IPS-20b (cell line): ENCODE results near the gene PRKCA.
"Not testable (repeated sequence)": the region's sequence is repeated elsewhere in the genome, so short reads cannot be mapped to it uniquely, and the experiment has no call there.

Experiments
- H3K27ac ChIP-seq: one replicate; pipeline ENCODE4 v1.5.1; 2013; ENCODE audit warnings: low read length
- H3K27me3 ChIP-seq: 2 replicates; pipeline ENCODE4 v1.6.1; 2013; ENCODE audit warnings: mild to moderate bottlenecking, low read length, inconsistent platforms; ENCODE audit not compliant: insufficient read depth
- H3K36me3 ChIP-seq: 2 replicates; pipeline ENCODE4 v1.6.1; 2013; ENCODE audit warnings: low read depth, mild to moderate bottlenecking, inconsistent platforms, low read length, moderate library complexity; ENCODE audit not compliant: insufficient read depth
- H3K4me1 ChIP-seq: 2 replicates; pipeline ENCODE4 v1.6.1; 2013; ENCODE audit warnings: mild to moderate bottlenecking, control low read depth, inconsistent platforms, low read length, moderate library complexity; ENCODE audit not compliant: insufficient read depth
- H3K4me3 ChIP-seq: 2 replicates; pipeline ENCODE4 v1.5.1; 2013; ENCODE audit warnings: mild to moderate bottlenecking, low read length, inconsistent platforms
- H3K9ac ChIP-seq: 2 replicates; pipeline ENCODE4 v1.6.1; 2013; ENCODE audit warnings: low read depth, mild to moderate bottlenecking, inconsistent platforms, low read length, moderate library complexity
- H3K9me3 ChIP-seq: 2 replicates; pipeline ENCODE4 v1.6.1; 2013; ENCODE audit warnings: mild to moderate bottlenecking, low read depth, low read length, inconsistent platforms; ENCODE audit not compliant: insufficient read depth

Gene PRKCA

GRCh38 chr17:66331038-66331816 is 28.8 kb downstream of the PRKCA start:
- H3K9me3 ChIP-seq = no peaks in the 10 kb centered on the region
- no peak overlapping the region for H3K9ac ChIP-seq
- no peak overlapping the region for H3K27ac ChIP-seq
- no peak overlapping the region for H3K4me3 ChIP-seq
- no peaks in the 10 kb centered on the region for H3K27me3 ChIP-seq
- no peaks in the 10 kb centered on the region for H3K4me1 ChIP-seq
- no peaks in the 10 kb centered on the region for H3K36me3 ChIP-seq

GRCh38 chr17:66335797-66336196 is 33.4 kb downstream of the PRKCA start:
- Histone ChIP-seq H3K4me1 (peaks cover 6% of the 10 kb centered on the region), H3K9ac (no peak overlapping the region)

GRCh38 chr17:66337268-66337667 is 34.9 kb downstream of the PRKCA start:
- no peak overlapping the region for H3K9ac ChIP-seq
- H3K9me3 ChIP-seq = no peaks in the 10 kb centered on the region
- no peak overlapping the region for H3K27ac ChIP-seq
- H3K27me3 ChIP-seq = no peaks in the 10 kb centered on the region
- peaks cover 6% of the 10 kb centered on the region for H3K4me1 ChIP-seq
- H3K36me3 ChIP-seq = no peaks in the 10 kb centered on the region
- no peak overlapping the region for H3K4me3 ChIP-seq

More at GRCh38 chr17:66335797-66336196, 33.4 kb downstream of the PRKCA start:
- no peak overlapping the region for H3K4me3 ChIP-seq
- no peaks in the 10 kb centered on the region for H3K36me3 ChIP-seq
- no peak overlapping the region for H3K27ac ChIP-seq
- no peaks in the 10 kb centered on the region for H3K27me3 ChIP-seq
- no peaks in the 10 kb centered on the region for H3K9me3 ChIP-seq

- Histone ChIP-seq H3K9me3 (no peaks in the 10 kb centered on the region), H3K27me3 (no peaks in the 10 kb centered on the region), H3K9ac (no peak overlapping the region), H3K27ac (no peak overlapping the region), H3K4me3 (no peak overlapping the region), H3K4me1 (peaks cover 6% of the 10 kb centered on the region), H3K36me3 (no peaks in the 10 kb centered on the region)
Observed at GRCh38 chr17:66337866-66338485, 35.6 kb downstream of the PRKCA start.

- no peaks in the 10 kb centered on the region for H3K36me3 ChIP-seq
- no peak overlapping the region for H3K27ac ChIP-seq
- H3K9me3 ChIP-seq = no peaks in the 10 kb centered on the region
- peaks cover 6% of the 10 kb centered on the region for H3K4me1 ChIP-seq
- no peaks in the 10 kb centered on the region for H3K27me3 ChIP-seq
- no peak overlapping the region for H3K4me3 ChIP-seq
- no peak overlapping the region for H3K9ac ChIP-seq
Observed at GRCh38 chr17:66338937-66339336, 36.5 kb downstream of the PRKCA start.

- Histone ChIP-seq H3K27ac (no peak overlapping the region), H3K36me3 (no peaks in the 10 kb centered on the region)
Observed at GRCh38 chr17:66339561-66339960, 37.1 kb downstream of the PRKCA start.

GRCh38 chr17:66340720-66341119 is 38.3 kb downstream of the PRKCA start:
- no peak overlapping the region for H3K27ac ChIP-seq
- peaks cover 8% of the 10 kb centered on the region for H3K4me1 ChIP-seq
- H3K9ac ChIP-seq = no peak overlapping the region

More at GRCh38 chr17:66339561-66339960, 37.1 kb downstream of the PRKCA start:
- Histone ChIP-seq H3K4me1 (peaks cover 6% of the 10 kb centered on the region), H3K27me3 (no peaks in the 10 kb centered on the region), H3K9ac (no peak overlapping the region), H3K4me3 (no peak overlapping the region), H3K9me3 (no peaks in the 10 kb centered on the region)

GRCh38 chr17:66341462-66341861 is 39.0 kb downstream of the PRKCA start:
- Histone ChIP-seq H3K9me3 (no peaks in the 10 kb centered on the region), H3K36me3 (no peaks in the 10 kb centered on the region), H3K4me1 (peaks cover 8% of the 10 kb centered on the region), H3K27ac (no peak overlapping the region), H3K27me3 (no peaks in the 10 kb centered on the region), H3K4me3 (no peak overlapping the region), H3K9ac (no peak overlapping the region)

More at GRCh38 chr17:66340720-66341119, 38.3 kb downstream of the PRKCA start:
- Histone ChIP-seq H3K27me3 (no peaks in the 10 kb centered on the region), H3K9me3 (no peaks in the 10 kb centered on the region), H3K4me3 (no peak overlapping the region), H3K36me3 (no peaks in the 10 kb centered on the region)

GRCh38 chr17:66342263-66342662 is 39.9 kb downstream of the PRKCA start:
- not testable (repeated sequence) for H3K36me3 ChIP-seq, H3K4me1 ChIP-seq, H3K9ac ChIP-seq, H3K9me3 ChIP-seq, H3K27me3 ChIP-seq, H3K27ac ChIP-seq, H3K4me3 ChIP-seq

GRCh38 chr17:66343531-66344078 is 41.2 kb downstream of the PRKCA start:
- Histone ChIP-seq H3K9ac (no peak overlapping the region), H3K27me3 (no peaks in the 10 kb centered on the region), H3K4me1 (peaks cover 7% of the 10 kb centered on the region; the same call in 1 of the 2 replicates), H3K9me3 (no peaks in the 10 kb centered on the region), H3K27ac (no peak overlapping the region), H3K4me3 (no peak overlapping the region), H3K36me3 (no peaks in the 10 kb centered on the region)

- Histone ChIP-seq H3K36me3 (no peaks in the 10 kb centered on the region), H3K4me1 (peaks cover 12% of the 10 kb centered on the region; the same call in 1 of the 2 replicates), H3K9ac (no peak overlapping the region), H3K4me3 (no peak overlapping the region), H3K27me3 (no peaks in the 10 kb centered on the region), H3K9me3 (no peaks in the 10 kb centered on the region), H3K27ac (no peak overlapping the region)
Observed at GRCh38 chr17:66344473-66344872, 42.1 kb downstream of the PRKCA start.

GRCh38 chr17:66345264-66345663 is 42.9 kb downstream of the PRKCA start:
- H3K27me3 ChIP-seq = no peaks in the 10 kb centered on the region
- no peaks in the 10 kb centered on the region for H3K36me3 ChIP-seq
- no peaks in the 10 kb centered on the region for H3K9me3 ChIP-seq
- peaks cover 12% of the 10 kb centered on the region; the same call in 1 of the 2 replicates for H3K4me1 ChIP-seq
- no peak overlapping the region for H3K27ac ChIP-seq
- H3K9ac ChIP-seq = no peak overlapping the region
- H3K4me3 ChIP-seq = no peak overlapping the region
